Stimulated activated CD8-positive, alpha-beta memory T cell treated with anti-CD3 and anti-CD28 coated beads, Interleukin-4, amount 100 ng/mL, for 1 hour (primary cell): ENCODE results near the gene PDCD4.
"Not testable (repeated sequence)": the region's sequence is repeated elsewhere in the genome, so short reads cannot be mapped to it uniquely, and the experiment has no call there.

ENCODE experiments used
- DNase-seq, 2 donors: peaks; one replicate each; pipeline ENCODE4 v3.0.0-alpha.2; 2020; ENCODE audit warnings: low read depth in 2 of 2, low spot score in 1 of 2

The PDCD4 gene

GRCh38 chr10:110860576-110861241 is 11.0 kb upstream of the PDCD4 start:
- DNase-seq = no peak

DNA sequence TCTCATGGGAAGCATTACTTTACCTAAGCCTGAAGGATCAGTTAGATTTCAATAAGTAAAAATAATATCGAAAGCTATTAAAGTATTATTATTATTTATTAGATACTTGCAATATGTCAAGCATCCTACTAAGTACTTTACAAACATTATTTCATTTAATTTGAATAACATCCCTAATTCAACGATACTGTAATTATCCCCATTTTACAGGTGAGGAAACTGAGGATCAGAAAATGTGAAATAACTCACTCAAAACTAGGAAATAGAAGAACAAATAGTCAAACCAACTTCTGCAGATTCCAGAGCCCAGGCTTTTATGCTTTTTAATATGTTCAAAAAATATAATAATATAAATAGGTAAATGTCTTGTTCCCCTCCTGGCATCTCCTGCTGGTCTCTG is 10.3 kb upstream of the PDCD4 start:
- DNase-seq = no peak

GRCh38 chr10:110861930-110862649 is 9.6 kb upstream of the PDCD4 start:
- no peak for DNase-seq

- DNase-seq = no peak
Measured at GRCh38 chr10:110862961-110863360, 8.8 kb upstream of the PDCD4 start.

GRCh38 chr10:110863361-110863760 is 8.4 kb upstream of the PDCD4 start:
- DNase-seq = no peak

DNA sequence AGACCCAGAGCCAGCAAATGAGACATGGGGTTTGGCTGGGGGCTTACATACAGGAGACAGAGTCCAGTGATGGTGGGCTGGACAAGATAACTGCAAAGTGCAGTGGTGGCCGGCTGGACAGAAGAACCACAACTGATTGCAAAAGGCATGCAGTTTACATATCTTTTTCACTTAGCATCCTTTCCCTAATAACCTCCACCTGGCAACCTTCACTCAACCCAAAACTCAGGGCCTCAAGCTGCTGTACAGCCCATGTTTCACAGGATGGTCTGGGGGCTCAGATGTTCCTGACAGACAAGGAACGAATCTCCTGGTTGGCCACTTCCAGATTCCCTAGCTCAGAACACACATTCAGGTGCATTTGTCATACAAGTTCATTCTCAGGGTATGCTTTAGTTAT is 7.8 kb upstream of the PDCD4 start:
- no peak for DNase-seq

DNA sequence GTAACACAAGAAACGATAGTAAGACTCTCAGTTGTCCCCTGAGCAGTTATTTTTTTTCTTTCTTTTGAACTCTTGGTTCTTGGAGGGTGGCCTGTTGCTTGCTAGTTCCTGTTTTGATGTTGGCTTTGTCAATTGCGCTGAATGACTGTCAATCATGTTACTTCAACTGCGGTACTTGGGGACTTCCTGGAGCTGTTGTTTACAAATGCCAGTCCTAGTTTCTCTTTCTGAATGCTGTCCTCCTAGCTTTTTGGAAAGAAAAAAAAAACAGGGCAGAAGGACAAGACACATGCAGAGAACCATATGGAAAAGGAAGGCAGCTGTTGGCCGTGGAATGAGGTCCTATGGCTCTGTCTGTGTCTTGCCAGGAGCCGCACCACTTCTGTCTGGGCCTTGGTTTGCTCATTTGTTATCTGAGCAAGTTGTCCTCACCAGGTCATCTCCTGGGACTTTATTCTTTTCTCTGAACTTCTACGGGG is 7.0 kb upstream of the PDCD4 start:
- DNase-seq = no peak

- no peak for DNase-seq
Measured at GRCh38 chr10:110865186-110865808, 6.4 kb upstream of the PDCD4 start.

- DNase-seq = no peak
Measured at GRCh38 chr10:110865809-110866482, 5.8 kb upstream of the PDCD4 start.

- DNase-seq = not testable (repeated sequence)
Measured at GRCh38 chr10:110867011-110867806, 4.5 kb upstream of the PDCD4 start.

DNA sequence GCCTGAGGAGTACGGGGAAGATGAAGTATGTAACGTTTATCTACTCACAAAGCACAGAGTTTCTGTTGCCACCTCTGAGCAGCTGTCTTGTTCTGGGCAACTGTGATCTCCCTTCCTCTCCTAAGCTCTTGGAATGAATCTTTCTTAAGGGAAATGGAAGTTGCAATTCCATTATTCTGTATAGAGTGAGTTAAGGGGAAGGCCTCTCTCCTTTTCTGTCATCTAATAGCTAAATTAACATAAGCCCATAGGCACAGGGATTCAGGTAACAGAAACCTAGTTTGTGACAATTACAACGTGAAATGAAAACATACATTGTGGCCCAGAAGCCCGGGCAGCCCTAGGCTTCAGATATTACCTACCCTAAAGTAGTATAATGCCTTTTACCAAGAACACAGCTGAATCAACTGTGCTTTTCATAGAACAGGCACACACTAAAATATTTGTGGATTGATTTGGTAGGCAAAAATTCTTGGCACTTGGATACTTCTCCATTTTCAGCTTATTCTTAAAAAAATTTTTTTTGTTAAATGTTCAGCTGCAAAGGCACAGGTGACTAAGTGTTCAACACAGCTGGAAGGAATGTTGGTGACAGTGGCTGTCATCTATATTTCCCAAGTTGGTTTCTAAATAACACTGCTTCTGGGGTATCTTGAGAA is 3.8 kb upstream of the PDCD4 start:
- DNase-seq = no peak

DNA sequence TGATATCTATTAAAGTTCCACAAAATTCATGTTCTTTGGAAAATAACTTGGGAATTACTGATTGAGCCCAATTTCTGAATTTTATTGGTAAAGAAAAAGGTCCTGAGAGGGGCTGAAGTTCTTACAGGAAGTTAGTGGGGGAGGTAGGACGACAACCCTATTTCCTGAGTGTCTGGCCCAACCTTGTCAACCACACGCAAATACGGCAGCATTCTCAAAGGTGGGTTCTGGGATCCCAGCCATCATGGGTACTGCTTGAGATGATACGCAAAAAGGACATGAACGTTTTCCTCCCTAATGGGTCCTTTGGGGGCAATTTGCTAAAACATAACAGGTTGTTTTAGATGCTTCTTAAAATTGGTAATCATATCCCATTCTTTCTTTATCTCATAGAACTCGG is 2.7 kb upstream of the PDCD4 start:
- no peak for DNase-seq

- DNase-seq = no peak
Measured at GRCh38 chr10:110870823-110871297, 868 bp upstream of the PDCD4 start.

DNA sequence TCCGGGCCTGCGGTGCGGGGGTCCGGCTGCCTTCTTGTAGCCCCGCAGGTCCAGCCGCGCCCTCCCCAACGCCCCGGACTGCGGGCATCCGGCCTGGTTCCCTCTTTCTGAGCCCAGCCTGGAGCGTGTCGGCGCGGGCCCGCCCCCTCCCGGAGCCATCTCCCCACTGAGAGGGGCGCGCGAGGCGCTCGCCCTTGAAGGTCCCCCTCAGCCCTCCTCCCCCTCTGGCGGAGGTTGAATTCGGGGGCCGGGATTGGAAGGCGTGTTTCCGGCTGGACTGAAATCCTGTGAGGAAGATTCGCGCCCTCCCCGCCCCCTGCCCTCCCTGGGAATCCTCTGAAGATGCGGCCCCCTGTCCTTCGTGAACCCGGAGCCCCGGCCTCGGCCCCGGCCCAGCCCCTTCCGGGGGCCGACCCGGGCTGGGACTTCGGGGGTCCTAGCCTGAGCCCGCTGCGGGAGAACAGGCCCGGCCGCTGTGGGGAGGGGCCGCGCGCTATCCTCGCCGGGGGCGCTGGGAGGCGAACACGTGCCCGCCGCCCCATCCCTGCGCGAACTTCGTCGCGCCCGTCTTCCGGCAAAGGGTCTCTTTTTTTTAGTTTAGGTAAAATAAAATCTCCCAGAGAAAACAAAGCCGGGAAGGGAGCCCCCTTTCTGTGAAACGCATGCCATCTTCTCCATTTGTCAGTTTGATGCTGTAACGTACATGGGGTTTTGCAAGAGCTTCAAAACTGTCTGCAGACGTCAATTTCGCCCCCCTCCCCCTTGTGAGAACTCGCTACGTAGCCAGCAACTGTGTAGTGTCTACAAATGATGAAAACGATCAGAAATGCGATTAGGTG is 636 bp downstream of the PDCD4 start:
- DNase-seq = peak in 1 of 2 donors; percentile 53

DNA sequence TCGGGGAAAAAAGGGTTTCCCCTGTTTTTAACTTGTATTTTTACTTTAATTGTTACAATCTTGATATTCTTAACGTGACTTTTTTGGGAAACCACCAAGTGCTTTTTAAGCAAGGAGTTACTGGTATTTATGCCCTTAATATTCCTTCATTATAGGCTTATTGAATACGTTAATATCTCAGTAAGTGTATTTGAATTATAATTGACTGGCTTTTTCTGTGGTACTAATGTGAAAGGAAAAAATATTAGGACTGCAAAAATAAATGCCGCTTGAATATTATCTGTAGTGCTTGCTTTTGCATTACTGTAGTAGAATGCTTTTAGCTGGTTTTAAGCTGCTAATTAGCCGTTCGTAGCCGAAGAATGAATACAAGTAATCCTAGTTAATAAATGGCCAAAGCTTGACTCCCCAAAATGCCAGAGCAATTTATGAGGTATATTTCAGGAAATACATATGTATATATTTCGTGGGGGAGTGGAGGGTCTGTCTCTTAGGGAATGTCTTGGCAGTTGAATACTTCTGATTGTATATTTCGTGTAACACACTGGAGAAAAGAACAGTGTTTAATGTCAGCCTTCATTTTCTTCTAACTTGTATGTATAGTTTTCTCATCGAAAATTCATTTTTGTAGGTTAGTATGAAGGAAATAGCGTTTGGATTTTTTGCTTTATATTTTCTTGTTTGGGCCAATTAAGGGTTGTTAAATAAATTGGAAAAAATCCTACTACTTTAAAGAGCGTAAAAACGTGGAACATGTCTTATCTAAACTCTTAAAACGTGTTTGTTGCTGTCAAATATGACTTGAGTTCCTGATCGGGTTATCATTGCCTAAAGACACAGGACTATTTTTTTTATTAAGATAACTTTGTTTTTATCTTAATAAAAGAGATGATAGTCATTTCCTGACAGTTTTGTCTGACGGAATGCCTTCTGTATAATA is 1.5 kb downstream of the PDCD4 start:
- DNase-seq = no peak

GRCh38 chr10:110873951-110874350 is 2.2 kb downstream of the PDCD4 start:
- DNase-seq = no peak

- no peak for DNase-seq
Measured at GRCh38 chr10:110876000-110876399, 4.3 kb downstream of the PDCD4 start.

GRCh38 chr10:110876788-110877187 is 5.1 kb downstream of the PDCD4 start:
- DNase-seq = no peak
